Adrenal gland (tissue), 12 donors: ENCODE results near the gene TSPO. TPM values are rescaled to one million over a fixed set of nuclear protein-coding genes. Genes with fewer than 3 reads are reported as not detected.

Experiments
- DNase-seq, 7 donors: peaks; one replicate each; pipeline ENCODE4 v3.0.0-alpha.2; 2019 to 2020
- H3K27ac ChIP-seq, 5 donors: fragments of 200-600 bp; sonication (generic) in 4 of 5; 1 replicate in 3 of 5; 2 replicates in 2 of 5; pipeline versions ENCODE4 v1.5.1 to v1.8.0; 2016 to 2020; ENCODE audit warnings: mild to moderate bottlenecking in 1 of 5
- H3K27me3 ChIP-seq: fragments of 200-600 bp; 2 replicates; pipeline ENCODE4 v1.8.0; 2021
- H3K36me3 ChIP-seq, 2 donors: fragments of 200-600 bp; replicated peaks in 1 of 2; 1 replicate in 1 of 2; 2 replicates in 1 of 2; pipeline versions ENCODE4 v1.5.1 to v1.8.0; 2018 to 2022
- H3K4me1 ChIP-seq, 2 donors: fragments of 200-600 bp; replicated peaks in 1 of 2; 1 replicate in 1 of 2; 2 replicates in 1 of 2; pipeline versions ENCODE4 v1.5.1 to v1.8.0; 2018 to 2021
- H3K4me3 ChIP-seq, 4 donors: fragments of 200-600 bp; sonication (generic) in 3 of 4; one replicate each; pipeline ENCODE4 v1.5.1; 2016 to 2018
- H3K9me3 ChIP-seq, 3 donors: fragments of 200-600 bp; sonication (generic) in 1 of 3; replicated peaks in 1 of 3; 1 replicate in 2 of 3; 2 replicates in 1 of 3; pipeline versions ENCODE4 v1.5.1 to v1.8.0; 2016 to 2021
- POLR2A ChIP-seq, 2 donors: fragments of 450-650 bp; IDR thresholded peaks; one replicate each; pipeline ENCODE4 v1.6.1; 2017; ENCODE audit warnings: antibody characterized with exemption in 2 of 2, mild to moderate bottlenecking in 2 of 2, moderate library complexity in 1 of 2
- WGBS, 4 donors: extraction: QIAGEN DNeasy Blood & Tissue Kit in 2 of 4; methylation state at CpG; one replicate each; pipeline versions ENCODE4 v1.1.5 to v1.1.7; 2013 to 2017; 5-methylcytosine and 5-hydroxymethylcytosine counted together
- intact Hi-C, 2 donors: fragments of 100-400 bp; cut with DNase I; formaldehyde crosslinking; loops; one replicate each; pipeline versions ENCODE4 v1.14.1 to v1.15.0; 2022 to 2023
- polyA plus RNA-seq, 3 donors: library from polyadenylated mRNA; stranded (reverse); fragments of 200-250 nt in 2 of 3; fragments of 350-450 nt in 1 of 3; fragmentation: Illumina TruSeq in 1 of 3; extraction: RNeasy Lipid Tissue Mini Kit (QIAGEN cat#74804) in 1 of 3; gene quantifications; one replicate each; pipeline ENCODE4 v1.2.3, GENCODE V29; 2013 to 2014
- total RNA-seq, 9 donors: library from RNA; depleted of rRNA in 4 of 9; stranded (reverse); fragments of >200 nt in 4 of 9; fragments of 120-200 nt in 1 of 9; fragmentation: NEBNext Ultra II Directional in 1 of 9; extraction: Animal tissue kit (Norgen Biotek cat#: 25700) in 1 of 9; gene quantifications; one replicate each; pipeline versions ENCODE4 v1.1.0 to v1.2.4, GENCODE V29; 2013 to 2023
- TF ChIP-seq, protein P1 (sequence below), 6 experiments: fragments of 450-650 bp in 4 of 6; fragments of 200-600 bp in 2 of 6; sonication (generic) in 1 of 6; IDR thresholded peaks; 1 replicate in 5 of 6; 2 replicates in 1 of 6; pipeline versions ENCODE4 v1.5.1 to v1.8.0; 2016 to 2021; ENCODE audit warnings: antibody characterized with exemption in 6 of 6, mild to moderate bottlenecking in 2 of 6, moderate library complexity in 1 of 6
- donor health status: healthy with polysubstance abuse.
- donor health status: Bipolar disorder and iron deficiency.
- donor health status: DM: yes; HTN: yes; CAD: no.
- donor health status: DM: no; HTN: no; CAD: no.
- donor health status: DM: no; HTN: no; CAD: no.
- donor health status: DM: yes; HTN: yes; CAD: no.

Gene TSPO
- total and polyA plus RNA-seq, 12 donors, result 7.8 to 881 (median 229) TPM

- WGBS, 4 donors, result 3 to 10% (median 4%) methylated on average over 23 to 86 of the region's 86 CpGs
- no peaks in the 10 kb centered on the region for H3K9me3 ChIP-seq
- no peaks in the 10 kb centered on the region for H3K36me3 ChIP-seq
- H3K4me1 ChIP-seq, result peaks cover 13 to 18% of the 10 kb centered on the region in 2 donors
- TF ChIP-seq, protein P1, sequence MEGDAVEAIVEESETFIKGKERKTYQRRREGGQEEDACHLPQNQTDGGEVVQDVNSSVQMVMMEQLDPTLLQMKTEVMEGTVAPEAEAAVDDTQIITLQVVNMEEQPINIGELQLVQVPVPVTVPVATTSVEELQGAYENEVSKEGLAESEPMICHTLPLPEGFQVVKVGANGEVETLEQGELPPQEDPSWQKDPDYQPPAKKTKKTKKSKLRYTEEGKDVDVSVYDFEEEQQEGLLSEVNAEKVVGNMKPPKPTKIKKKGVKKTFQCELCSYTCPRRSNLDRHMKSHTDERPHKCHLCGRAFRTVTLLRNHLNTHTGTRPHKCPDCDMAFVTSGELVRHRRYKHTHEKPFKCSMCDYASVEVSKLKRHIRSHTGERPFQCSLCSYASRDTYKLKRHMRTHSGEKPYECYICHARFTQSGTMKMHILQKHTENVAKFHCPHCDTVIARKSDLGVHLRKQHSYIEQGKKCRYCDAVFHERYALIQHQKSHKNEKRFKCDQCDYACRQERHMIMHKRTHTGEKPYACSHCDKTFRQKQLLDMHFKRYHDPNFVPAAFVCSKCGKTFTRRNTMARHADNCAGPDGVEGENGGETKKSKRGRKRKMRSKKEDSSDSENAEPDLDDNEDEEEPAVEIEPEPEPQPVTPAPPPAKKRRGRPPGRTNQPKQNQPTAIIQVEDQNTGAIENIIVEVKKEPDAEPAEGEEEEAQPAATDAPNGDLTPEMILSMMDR (IDR thresholded peaks at IDR 0.05), result no peak
- TF ChIP-seq POLR2A (IDR thresholded peaks at IDR 0.05), result no peak
- intact Hi-C loops, result no loop called here
- no peaks in the 10 kb centered on the region for H3K27me3 ChIP-seq
- peak overlapping the region in 1 of 5 donors; percentile 20 for H3K27ac ChIP-seq
- H3K4me3 ChIP-seq, result peak overlapping the region in 2 of 4 donors; percentile 59 to 62
- DNase-seq, result peak in 4 of 7 donors; percentile 40 to 49 (median 41)
Measured at GRCh38 chr22:43110927-43111623, 40.3 kb upstream of the TSPO start.

DNA sequence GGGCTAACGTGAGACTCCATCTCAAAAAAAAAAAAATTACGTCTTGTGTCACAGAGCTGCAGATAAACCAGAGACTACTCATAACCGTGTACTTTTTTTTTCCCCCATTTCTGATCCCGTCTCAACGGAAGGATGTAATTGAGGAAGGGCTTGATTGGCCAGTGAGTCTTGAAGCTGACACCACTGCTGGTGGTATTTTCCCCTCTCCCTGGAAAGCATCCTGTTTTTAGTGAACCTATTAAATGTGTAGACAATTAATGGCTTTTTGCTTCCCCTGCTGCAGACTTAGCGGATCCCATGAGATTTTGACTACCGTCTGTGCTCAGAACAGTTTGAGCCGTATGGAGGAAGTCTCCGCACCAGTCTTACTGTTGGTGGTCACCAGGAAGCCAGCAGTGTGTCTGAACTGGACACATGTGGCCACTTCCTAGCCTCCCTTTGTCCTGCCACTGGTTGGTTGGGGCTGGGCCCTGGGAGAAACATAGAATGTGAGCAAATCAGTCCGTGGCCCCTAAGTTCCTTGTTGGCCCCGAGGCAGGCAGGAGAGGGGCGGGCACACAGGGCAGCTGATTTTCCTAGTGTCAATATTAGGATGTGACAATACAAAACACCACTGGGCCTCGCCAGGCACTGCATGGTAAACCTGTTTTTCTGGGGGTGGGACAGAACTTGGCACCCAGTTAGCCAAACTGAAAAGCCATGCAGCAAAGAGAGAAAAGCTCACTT, 37.7 kb upstream of the TSPO start:
- WGBS, 4 donors, result 59 to 72% (median 66%) methylated on average over 10 to 13 of the region's 13 CpGs
- Histone ChIP-seq H3K4me1 (peaks cover 13 to 18% of the 10 kb centered on the region in 2 donors), H3K27me3 (no peaks in the 10 kb centered on the region), H3K9me3 (no peaks in the 10 kb centered on the region), H3K36me3 (no peaks in the 10 kb centered on the region), H3K27ac (no peak overlapping the region), H3K4me3 (no peak overlapping the region)
- no peak for TF ChIP-seq POLR2A (IDR thresholded peaks at IDR 0.05)
- TF ChIP-seq, protein P1 (IDR thresholded peaks at IDR 0.05), result no peak
- no peak for DNase-seq
- intact Hi-C loops, result no loop called here

- TF ChIP-seq, protein P1 (IDR thresholded peaks at IDR 0.05), result no peak
- TF ChIP-seq POLR2A (IDR thresholded peaks at IDR 0.05), result no peak
- intact Hi-C loops, result no loop called here
Measured at GRCh38 chr22:43114958-43115357, 36.4 kb upstream of the TSPO start.

GRCh38 chr22:43116932-43117331, 34.4 kb upstream of the TSPO start:
- 87 to 100% (median 94%) methylated on average over 5 to 7 of the region's 7 CpGs for WGBS, 4 donors
- no peaks in the 10 kb centered on the region for H3K9me3 ChIP-seq
- no peak overlapping the region for H3K4me3 ChIP-seq
- intact Hi-C loops, result no loop called here
- no peak overlapping the region for H3K27ac ChIP-seq
- TF ChIP-seq, protein P1 (IDR thresholded peaks at IDR 0.05), result no peak
- no peak for TF ChIP-seq POLR2A (IDR thresholded peaks at IDR 0.05)
- no peaks in the 10 kb centered on the region for H3K27me3 ChIP-seq
- H3K4me1 ChIP-seq, result no peaks in the 10 kb centered on the region
- H3K36me3 ChIP-seq, result no peaks in the 10 kb centered on the region
- no peak for DNase-seq

More at GRCh38 chr22:43114958-43115357, 36.4 kb upstream of the TSPO start:
- no peak for DNase-seq
- Histone ChIP-seq H3K27me3 (no peaks in the 10 kb centered on the region), H3K9me3 (no peaks in the 10 kb centered on the region), H3K36me3 (no peaks in the 10 kb centered on the region), H3K27ac (no peak overlapping the region), H3K4me3 (no peak overlapping the region), H3K4me1 (peaks cover 13 to 18% of the 10 kb centered on the region in 2 donors)
- 69 to 76% (median 71%) methylated on average over 3 to 5 of the region's 5 CpGs for WGBS, 4 donors
